CD14-positive monocyte (primary cell): ENCODE results near the gene ZNF346. TPM values are rescaled to one million over a fixed set of nuclear protein-coding genes. Genes with fewer than 3 reads are reported as not detected.

Source experiments
- DNase-seq, 3 donors: peaks; one replicate each; pipeline ENCODE4 v3.0.0-alpha.2; 2011 to 2022
- H2AFZ ChIP-seq: 2 replicates; pipeline ENCODE4 v1.6.0; 2012; ENCODE audit warnings: mild to moderate bottlenecking, low read depth, low read length, inconsistent platforms; ENCODE audit not compliant: insufficient read depth, poor library complexity, severe bottlenecking
- H3K27ac ChIP-seq, 2 donors: 1 replicate in 1 of 2; 2 replicates in 1 of 2; pipeline ENCODE4 v1.5.1; 2012 to 2013; ENCODE audit warnings: low read length in 2 of 2, control low read depth in 1 of 2, inconsistent platforms in 1 of 2, low read depth in 1 of 2, mild to moderate bottlenecking in 1 of 2
- H3K27me3 ChIP-seq, 2 donors: one replicate each; pipeline versions ENCODE4 v1.6.0 to v1.6.1; 2011 to 2013; ENCODE audit warnings: low read length in 2 of 2; ENCODE audit not compliant: control insufficient read depth in 2 of 2, insufficient read depth in 2 of 2
- H3K36me3 ChIP-seq, 2 donors: replicated peaks in 1 of 2; 1 replicate in 1 of 2; 2 replicates in 1 of 2; pipeline versions ENCODE4 v1.5.1 to v1.6.1; 2012 to 2013; ENCODE audit warnings: low read length in 2 of 2, control low read depth in 1 of 2, inconsistent platforms in 1 of 2, mild to moderate bottlenecking in 1 of 2; ENCODE audit not compliant: insufficient read depth in 2 of 2, control insufficient read depth in 1 of 2
- H3K4me1 ChIP-seq, 2 donors: 1 replicate in 1 of 2; 2 replicates in 1 of 2; pipeline versions ENCODE4 v1.5.1 to v1.6.1; 2012 to 2013; ENCODE audit warnings: low read length in 2 of 2, control low read depth in 1 of 2, inconsistent platforms in 1 of 2, mild to moderate bottlenecking in 1 of 2, moderate library complexity in 1 of 2; ENCODE audit not compliant: insufficient read depth in 2 of 2, control insufficient read depth in 1 of 2
- H3K4me2 ChIP-seq: replicated peaks from 2 replicates; pipeline ENCODE3; 2012; ENCODE audit warnings: low read length, moderate library complexity, mild to moderate bottlenecking; ENCODE audit not compliant: poor library complexity, severe bottlenecking; ENCODE audit errors: extremely low read depth
- H3K4me3 ChIP-seq, 3 experiments: fragments of 200-600 bp in 1 of 3; sonication (generic) in 1 of 3; replicated peaks in 1 of 3; 1 replicate in 2 of 3; 2 replicates in 1 of 3; pipeline ENCODE4 v1.5.1; 2011 to 2013; ENCODE audit warnings: low read length in 3 of 3, mild to moderate bottlenecking in 3 of 3, control low read depth in 2 of 3, low read depth in 2 of 3, inconsistent platforms in 1 of 3, moderate library complexity in 1 of 3
- H3K79me2 ChIP-seq: 2 replicates; pipeline ENCODE4 v1.6.0; 2012; ENCODE audit warnings: mild to moderate bottlenecking, control low read depth, inconsistent platforms, low read length, moderate library complexity; ENCODE audit not compliant: insufficient read depth
- H3K9ac ChIP-seq: 2 replicates; pipeline ENCODE4 v1.6.0; 2017; ENCODE audit warnings: low read length, mild to moderate bottlenecking; ENCODE audit not compliant: insufficient read depth, poor library complexity, severe bottlenecking
- H3K9me3 ChIP-seq, 2 donors: replicated peaks in 1 of 2; 1 replicate in 1 of 2; 2 replicates in 1 of 2; pipeline versions ENCODE4 v1.5.1 to v1.6.1; 2012 to 2013; ENCODE audit warnings: low read length in 2 of 2, control low read depth in 1 of 2; ENCODE audit not compliant: control insufficient read depth in 1 of 2, insufficient read depth in 1 of 2
- H4K20me1 ChIP-seq: 2 replicates; pipeline ENCODE4 v1.6.0; 2012; ENCODE audit warnings: mild to moderate bottlenecking, low read length, control low read depth, moderate library complexity; ENCODE audit not compliant: insufficient read depth
- H3K27ac Mint-ChIP-seq, 7 donors: one replicate each; pipeline ENCODE4 v1.8.0; 2020; ENCODE audit warnings: mild to moderate bottlenecking in 7 of 7, mixed read lengths in 7 of 7, moderate library complexity in 6 of 7, inconsistent platforms in 2 of 7
- H3K27me3 Mint-ChIP-seq, 3 donors: one replicate each; pipeline ENCODE4 v1.8.0; 2021 to 2022; ENCODE audit warnings: low read depth in 3 of 3, mild to moderate bottlenecking in 3 of 3, mixed read lengths in 3 of 3, moderate library complexity in 3 of 3, inconsistent platforms in 1 of 3
- H3K36me3 Mint-ChIP-seq, 2 donors: one replicate each; pipeline ENCODE4 v1.8.0; 2020; ENCODE audit warnings: mixed read lengths in 2 of 2, inconsistent platforms in 1 of 2, mild to moderate bottlenecking in 1 of 2
- H3K4me1 Mint-ChIP-seq: one replicate; pipeline ENCODE4 v1.8.0; 2020; ENCODE audit warnings: mild to moderate bottlenecking, mixed read lengths
- H3K4me3 Mint-ChIP-seq, 2 donors: one replicate each; pipeline ENCODE4 v1.8.0; 2020; ENCODE audit warnings: mild to moderate bottlenecking in 2 of 2, mixed read lengths in 2 of 2, moderate library complexity in 1 of 2
- H3K9me3 Mint-ChIP-seq, 7 donors: one replicate each; pipeline ENCODE4 v1.8.0; 2020 to 2022; ENCODE audit warnings: mixed read lengths in 7 of 7, mild to moderate bottlenecking in 6 of 7, moderate library complexity in 6 of 7, inconsistent platforms in 2 of 7
- WGBS: methylation state at CpG from one replicate; pipeline ENCODE4 v1.1.5; 2013; ENCODE audit warnings: missing lambda C conversion rate; ENCODE audit not compliant: insufficient coverage; 5-methylcytosine and 5-hydroxymethylcytosine counted together
- intact Hi-C, 2 donors: fragments of 100-400 bp; cut with micrococcal nuclease; formaldehyde crosslinking; loops; one replicate each; pipeline versions ENCODE4 v1.15.0 to v1.15.1; 2023
- polyA plus RNA-seq, 3 donors: library from polyadenylated mRNA; depleted of rRNA in 1 of 3; unstranded in 2 of 3; stranded (reverse) in 1 of 3; fragments of 300-500 nt in 2 of 3; fragments of >200 nt in 1 of 3; fragmentation: Illumina TruSeq in 2 of 3; gene quantifications; 1 replicate in 2 of 3; 2 replicates in 1 of 3; pipeline ENCODE4 v1.2.3, GENCODE V29; 2012 to 2021
- TF ChIP-seq, protein P1 (sequence below): fragments of 200-600 bp; IDR thresholded peaks from one replicate; pipeline ENCODE4 v1.8.0; 2022; ENCODE audit warnings: antibody characterized with exemption, mild to moderate bottlenecking

The ZNF346 gene
- polyA plus RNA-seq, 3 donors: 6.0 to 9.6 (median 6.4) TPM

DNA sequence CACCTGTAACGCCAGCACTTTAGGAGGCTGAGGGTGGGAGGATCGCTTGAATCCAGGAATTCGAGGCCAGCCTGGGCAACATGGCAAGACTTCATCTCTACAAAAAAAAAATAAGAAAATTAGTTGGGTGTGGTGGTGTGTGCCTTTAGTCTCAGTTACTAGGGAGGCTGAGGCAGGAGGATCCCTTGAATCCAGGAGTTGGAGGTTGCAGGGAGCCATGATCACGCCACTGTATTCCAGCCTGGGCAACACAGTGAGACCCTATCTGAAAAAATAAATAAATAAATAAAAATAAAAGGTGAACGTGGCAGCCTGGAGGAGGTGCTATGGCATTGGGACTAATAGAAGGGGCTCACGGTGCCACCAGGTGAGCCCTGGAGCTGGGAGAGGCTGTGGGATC lies 71.3 kb downstream of the ZNF346 start:
- no peaks in the 10 kb centered on the region for H3K79me2 ChIP-seq
- H3K27ac ChIP-seq: no peak overlapping the region
- TF ChIP-seq, protein P1, sequence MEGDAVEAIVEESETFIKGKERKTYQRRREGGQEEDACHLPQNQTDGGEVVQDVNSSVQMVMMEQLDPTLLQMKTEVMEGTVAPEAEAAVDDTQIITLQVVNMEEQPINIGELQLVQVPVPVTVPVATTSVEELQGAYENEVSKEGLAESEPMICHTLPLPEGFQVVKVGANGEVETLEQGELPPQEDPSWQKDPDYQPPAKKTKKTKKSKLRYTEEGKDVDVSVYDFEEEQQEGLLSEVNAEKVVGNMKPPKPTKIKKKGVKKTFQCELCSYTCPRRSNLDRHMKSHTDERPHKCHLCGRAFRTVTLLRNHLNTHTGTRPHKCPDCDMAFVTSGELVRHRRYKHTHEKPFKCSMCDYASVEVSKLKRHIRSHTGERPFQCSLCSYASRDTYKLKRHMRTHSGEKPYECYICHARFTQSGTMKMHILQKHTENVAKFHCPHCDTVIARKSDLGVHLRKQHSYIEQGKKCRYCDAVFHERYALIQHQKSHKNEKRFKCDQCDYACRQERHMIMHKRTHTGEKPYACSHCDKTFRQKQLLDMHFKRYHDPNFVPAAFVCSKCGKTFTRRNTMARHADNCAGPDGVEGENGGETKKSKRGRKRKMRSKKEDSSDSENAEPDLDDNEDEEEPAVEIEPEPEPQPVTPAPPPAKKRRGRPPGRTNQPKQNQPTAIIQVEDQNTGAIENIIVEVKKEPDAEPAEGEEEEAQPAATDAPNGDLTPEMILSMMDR: no peak
- peaks cover 0 to 3% of the 10 kb centered on the region in 2 donors for H3K27me3 ChIP-seq
- no peaks in the 10 kb centered on the region for H4K20me1 ChIP-seq
- H3K9me3 ChIP-seq: no peaks in the 10 kb centered on the region
- Mint-ChIP-seq H3K27me3 (peaks cover 0 to 10% (median 0%) of the 10 kb centered on the region in 3 donors), H3K36me3 (no peaks in the 10 kb centered on the region), H3K9me3 (peaks cover 0 to 2% (median 0%) of the 10 kb centered on the region in 7 donors), H3K4me1 (peaks cover 8% of the 10 kb centered on the region), H3K4me3 (no peak overlapping the region), H3K27ac (no peak overlapping the region)
- no peak for DNase-seq
- intact Hi-C loops: no loop called here
- no peaks in the 10 kb centered on the region for H3K36me3 ChIP-seq
- no peak overlapping the region for H3K4me3 ChIP-seq
- H3K9ac ChIP-seq: no peak overlapping the region
- no CpG with 5 or more reads among the region's 6 CpGs for WGBS
- no peak overlapping the region for H3K4me2 ChIP-seq
- H3K4me1 ChIP-seq: no peaks in the 10 kb centered on the region
- H2AFZ ChIP-seq: no peak overlapping the region

DNA sequence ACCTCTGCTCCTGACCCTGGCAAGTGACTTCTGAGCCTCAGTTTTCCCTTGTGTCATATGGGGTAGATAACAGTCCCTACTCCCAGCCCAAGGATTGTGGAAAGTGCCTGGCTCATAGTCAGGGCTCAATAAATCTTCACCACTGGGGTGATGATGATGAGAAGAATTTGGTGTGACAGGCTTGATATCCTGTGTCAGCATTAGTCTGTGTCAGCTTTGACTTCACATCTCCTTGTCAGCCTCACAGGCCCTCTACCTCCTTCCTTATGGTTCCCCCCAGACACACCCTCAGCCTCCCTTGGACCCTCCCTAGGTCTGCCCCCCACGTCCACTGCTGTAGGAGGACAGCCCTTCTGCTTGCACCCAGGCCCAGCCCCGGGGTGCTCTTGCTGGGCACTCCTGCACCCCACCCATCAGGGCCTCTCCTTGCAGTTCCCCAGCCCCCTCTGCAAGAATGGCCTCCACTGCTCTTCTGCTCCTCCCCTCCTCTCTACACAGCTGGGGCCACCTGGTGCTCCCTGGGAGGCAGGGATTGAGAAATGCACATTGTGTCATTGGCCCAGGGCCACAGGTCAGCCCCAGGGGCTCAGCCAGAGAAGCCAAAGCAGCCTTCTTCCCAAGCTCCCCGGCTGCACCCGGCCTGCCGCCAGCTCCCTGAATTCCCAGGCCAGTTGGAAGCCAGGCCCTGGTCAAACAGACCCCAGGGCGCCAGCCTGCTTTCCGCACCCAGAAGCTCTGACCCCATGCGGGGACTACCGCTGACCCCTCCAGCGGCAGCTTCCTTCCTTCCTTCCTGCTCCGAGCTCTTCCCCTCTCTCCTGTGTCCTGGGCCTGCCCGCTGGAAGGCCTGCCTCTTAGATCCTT lies 72.0 kb downstream of the ZNF346 start:
- Histone ChIP-seq H4K20me1 (no peaks in the 10 kb centered on the region), H3K27me3 (peaks cover 0 to 3% of the 10 kb centered on the region in 2 donors), H3K9ac (no peak overlapping the region), H3K4me1 (no peaks in the 10 kb centered on the region), H3K4me3 (no peak overlapping the region), H3K4me2 (no peak overlapping the region), H3K36me3 (no peaks in the 10 kb centered on the region), H3K27ac (no peak overlapping the region), H2AFZ (no peak overlapping the region), H3K79me2 (no peaks in the 10 kb centered on the region), H3K9me3 (no peaks in the 10 kb centered on the region)
- Mint-ChIP-seq H3K4me1 (peaks cover 6% of the 10 kb centered on the region), H3K27ac (no peak overlapping the region), H3K36me3 (no peaks in the 10 kb centered on the region), H3K9me3 (peaks cover 0 to 2% (median 0%) of the 10 kb centered on the region in 7 donors), H3K4me3 (no peak overlapping the region), H3K27me3 (peaks cover 0 to 8% (median 3%) of the 10 kb centered on the region in 3 donors)
- TF ChIP-seq, protein P1: no peak
- intact Hi-C loops: no loop called here
- no peak for DNase-seq
- WGBS: 71% methylated on average over 12 of the region's 12 CpGs
